Medulla oblongata (tissue), 1 donor: ENCODE data around the gene LMO2.

Experiments
- DNase-seq: peaks from one replicate; pipeline ENCODE4 v3.0.0-alpha.2; 2015; ENCODE audit errors: extremely low spot score

The LMO2 gene

DNA sequence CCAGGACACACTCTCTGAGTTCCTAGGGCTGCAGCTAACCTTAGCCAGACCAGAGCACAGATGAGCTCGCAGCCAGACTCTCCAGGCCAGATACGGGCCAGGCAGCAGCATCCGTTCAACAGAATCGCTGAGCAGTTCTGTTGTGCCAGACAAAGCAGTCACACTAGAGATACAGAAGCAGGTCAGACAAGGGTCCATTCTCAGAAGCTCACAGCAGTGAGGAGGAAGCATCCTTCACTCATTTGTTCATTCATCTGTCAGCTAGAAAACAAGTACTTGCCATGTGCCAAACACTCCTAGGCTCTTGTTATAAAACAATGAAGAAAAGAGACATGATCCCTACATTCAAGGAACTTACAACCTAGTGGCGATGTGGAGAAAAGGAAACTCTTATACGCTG is 2.6 kb downstream of the LMO2 start:
- no peak for DNase-seq

DNA sequence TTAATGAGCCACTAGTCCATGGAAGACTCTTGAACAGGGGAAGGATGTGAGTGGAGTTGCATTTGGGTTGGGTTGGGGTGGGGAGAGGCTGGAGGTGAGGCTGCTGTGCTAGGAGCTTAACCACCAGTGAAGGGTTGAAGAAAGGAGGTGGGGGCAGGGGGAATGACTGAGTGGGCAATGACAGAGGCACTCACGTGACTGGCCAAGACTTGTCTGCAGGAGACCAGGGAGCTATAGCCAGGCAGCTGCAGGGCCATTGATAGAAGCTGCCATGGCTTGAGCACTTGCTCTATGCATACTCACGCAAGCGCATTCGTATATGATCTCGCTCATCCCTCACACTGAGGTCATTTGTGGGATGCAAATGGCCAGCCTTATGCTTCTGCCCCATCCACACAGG is 4.0 kb downstream of the LMO2 start:
- DNase-seq = no peak

DNA sequence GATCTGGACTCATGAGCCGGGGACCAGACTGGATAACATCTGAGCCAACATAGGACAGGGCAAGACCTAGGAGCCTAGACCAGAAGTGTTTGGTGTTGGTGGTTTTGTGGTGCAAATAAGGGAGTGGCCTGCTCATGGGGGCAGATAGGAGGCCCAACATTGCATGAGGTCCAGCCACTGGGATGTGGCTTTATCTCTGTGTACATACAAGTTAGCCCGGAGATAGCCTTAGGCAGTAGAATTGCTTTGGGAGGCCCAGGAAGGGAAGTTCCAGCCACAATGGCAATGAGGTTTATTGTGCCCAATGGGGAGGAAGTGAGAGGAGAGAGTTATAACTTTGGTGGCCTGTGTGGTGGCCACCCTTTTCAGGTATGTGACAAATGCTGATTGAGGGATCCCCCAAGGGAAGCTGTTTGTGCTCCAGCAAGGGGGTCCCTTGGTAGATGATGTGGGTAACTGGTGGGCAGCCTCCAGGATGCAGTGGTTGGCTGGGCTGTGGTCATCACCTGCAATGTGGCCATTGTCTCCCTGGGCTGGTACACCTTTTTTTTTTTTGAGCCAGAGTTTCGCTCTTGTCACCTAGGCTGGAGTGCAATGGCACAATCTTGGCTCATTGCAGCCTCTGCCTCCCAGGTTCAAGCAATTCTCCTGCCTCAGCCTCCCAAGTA is 6.4 kb downstream of the LMO2 start:
- no peak for DNase-seq

DNA sequence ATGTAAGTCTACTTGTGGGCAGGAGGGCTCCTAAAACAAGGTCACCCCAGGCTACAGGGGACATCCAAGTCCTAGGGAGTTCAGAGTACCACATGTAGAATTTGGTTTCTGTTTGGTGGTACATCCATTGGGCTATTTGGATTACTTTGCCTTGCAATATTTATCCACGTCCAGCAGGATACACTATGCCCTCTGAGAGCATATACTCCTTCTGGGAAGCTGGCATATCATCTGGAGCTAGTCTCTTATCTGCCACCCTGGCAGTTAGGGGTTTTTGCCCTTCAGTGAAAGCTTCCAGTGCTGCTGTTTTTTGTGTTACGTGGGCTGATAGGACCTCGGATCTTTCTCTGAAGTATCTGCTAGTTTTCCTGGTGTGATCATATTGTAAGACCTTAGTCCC is 7.3 kb downstream of the LMO2 start:
- no peak for DNase-seq

DNA sequence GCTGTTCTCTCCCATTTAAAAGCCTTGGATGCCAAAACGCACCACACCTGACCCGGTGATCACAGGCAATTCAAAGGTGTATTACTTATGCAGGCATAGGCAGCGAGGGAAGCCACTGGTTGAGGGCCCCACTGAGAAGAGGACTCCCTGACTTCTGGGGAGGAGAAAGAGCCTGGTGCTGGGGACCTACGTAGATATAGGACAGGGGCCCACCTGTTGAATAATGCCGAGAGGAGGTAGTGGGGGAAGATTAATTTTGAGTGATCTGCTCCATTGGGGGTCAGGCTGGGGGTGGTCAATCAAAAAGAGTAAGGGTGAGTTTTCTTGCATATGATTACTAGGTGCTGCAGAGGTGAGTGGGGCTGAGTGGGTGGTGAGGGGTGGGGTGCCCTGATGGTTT is 7.8 kb downstream of the LMO2 start:
- DNase-seq = no peak

DNA sequence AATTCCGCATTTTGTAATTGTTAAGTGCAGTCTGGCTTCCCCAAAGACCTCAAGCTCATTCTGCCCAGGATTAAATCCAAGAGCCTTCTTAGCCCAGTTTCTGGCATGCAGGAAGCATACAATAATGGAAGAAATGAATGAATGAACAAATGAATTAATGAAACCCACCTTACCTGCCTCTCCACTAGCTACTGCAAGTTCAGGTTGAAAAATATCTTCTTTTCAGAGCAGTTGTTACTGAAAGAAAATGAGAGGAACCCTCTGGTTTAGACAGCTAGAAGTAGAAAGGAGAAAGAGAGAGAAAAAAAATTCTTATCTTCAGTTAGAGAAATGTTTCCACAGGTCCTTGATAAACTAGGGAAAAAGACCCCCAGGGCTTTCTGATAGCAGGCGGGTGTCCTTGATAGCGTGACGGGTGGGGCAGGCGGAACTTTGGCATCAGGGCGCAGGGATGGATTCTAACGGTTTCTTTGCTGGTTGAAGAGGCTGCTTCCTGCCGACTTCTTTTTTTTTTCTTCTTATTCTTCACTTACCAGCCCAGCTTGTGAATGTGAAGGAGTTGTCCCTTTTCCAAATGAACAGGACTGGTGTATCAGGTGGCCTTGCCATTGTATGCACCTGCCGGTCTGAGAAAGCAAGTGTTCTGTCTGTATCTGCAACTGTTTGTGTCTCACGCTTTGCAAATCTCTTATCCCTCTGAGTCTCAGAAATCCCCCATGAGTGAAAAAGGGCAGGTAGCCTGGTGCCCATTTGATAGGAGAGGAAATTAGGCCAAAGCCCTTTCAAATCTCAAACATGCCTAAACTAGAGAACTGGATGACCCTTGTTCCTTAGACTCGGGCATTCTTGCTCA is 10.0 kb downstream of the LMO2 start:
- no peak for DNase-seq

DNA sequence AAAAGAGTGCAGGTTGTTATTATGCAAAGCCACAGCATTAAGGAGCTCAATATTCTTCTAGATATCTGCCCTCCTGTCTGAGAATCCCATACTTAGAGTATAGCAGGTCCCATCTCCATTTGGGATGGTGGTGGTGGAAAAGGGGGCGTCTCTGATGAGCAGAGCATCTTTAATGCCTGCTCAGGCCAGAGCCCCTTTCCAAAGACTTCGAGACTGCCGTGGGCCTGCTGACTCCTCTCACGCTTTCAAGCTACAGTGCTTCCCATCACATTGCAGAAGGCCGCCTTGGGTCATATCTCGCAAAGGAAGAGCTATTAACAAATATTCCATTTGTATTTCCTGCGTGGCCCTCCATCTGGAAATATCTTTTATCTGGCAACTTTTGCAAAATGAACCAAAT is 10.9 kb downstream of the LMO2 start:
- DNase-seq = no peak

DNA sequence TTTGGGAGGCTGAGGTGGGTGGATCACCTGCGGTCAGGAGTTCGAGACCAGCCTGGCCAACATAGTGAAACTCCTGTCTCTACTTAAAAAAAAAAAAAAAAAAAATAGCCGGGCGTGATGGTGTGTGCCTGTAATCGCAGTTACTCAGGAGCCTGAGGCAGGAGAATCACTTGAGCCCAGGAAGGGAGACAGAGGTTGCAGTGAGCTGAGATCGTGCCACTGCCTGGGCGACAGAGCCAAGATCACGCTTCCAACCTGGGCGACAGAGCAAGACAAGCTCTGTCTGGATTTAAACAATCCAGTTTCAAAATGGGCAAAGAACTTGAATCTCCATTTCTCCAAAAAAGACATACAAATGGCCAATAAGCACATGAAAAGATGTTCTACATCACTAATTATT is 12.5 kb downstream of the LMO2 start:
- no peak for DNase-seq

DNA sequence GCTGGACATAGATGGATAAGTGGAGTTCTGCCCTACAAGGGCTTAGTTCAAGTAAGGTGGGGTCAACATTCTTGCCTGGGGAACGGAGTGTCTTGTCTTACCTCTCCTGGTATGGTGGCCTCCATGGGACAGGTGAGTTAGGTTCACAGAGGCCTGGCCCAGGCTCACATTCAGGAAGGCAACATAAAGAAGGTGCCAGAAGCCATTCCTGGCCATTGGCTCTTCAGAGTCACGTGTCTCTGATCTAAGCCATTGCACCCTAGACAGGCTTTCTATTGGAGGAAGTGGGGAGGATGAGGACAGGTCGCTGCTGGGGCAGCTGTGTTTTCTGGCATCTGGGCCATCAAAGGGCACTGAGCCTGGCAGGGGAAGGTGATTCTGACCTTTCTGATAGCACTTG is 14.8 kb downstream of the LMO2 start:
- DNase-seq = no peak

DNA sequence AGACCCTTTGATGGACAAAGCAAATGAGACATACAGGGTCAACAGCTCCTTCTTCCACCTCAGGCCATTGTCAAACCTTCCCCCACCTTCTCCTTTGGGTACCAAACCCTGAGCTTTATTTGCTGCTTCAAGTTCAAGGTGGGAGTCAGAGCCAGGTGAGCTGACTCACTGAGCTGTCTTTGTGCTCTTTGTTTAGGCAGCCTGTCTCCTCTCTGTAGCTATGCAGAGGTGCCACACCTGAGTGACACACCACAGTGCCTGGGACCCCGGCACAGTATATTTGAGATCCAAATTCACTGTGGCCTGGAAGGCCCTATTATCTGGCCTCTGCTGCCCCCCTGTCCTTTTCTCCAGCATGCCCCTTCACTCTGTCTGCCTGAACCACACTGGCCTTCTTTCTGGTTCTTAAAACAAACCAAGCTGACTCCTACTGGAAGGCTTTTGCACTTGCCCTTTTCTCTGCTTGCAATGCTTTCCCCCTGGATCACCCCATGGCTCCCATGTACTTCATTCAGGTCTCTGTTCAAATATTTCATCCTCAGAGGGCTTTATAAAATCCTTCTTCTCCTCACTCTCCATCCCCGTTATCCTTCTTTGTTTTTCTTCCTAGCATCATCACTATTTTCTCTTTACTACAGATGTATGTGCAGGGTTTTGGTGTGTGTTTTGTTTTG is 16.1 kb downstream of the LMO2 start:
- DNase-seq = no peak

DNA sequence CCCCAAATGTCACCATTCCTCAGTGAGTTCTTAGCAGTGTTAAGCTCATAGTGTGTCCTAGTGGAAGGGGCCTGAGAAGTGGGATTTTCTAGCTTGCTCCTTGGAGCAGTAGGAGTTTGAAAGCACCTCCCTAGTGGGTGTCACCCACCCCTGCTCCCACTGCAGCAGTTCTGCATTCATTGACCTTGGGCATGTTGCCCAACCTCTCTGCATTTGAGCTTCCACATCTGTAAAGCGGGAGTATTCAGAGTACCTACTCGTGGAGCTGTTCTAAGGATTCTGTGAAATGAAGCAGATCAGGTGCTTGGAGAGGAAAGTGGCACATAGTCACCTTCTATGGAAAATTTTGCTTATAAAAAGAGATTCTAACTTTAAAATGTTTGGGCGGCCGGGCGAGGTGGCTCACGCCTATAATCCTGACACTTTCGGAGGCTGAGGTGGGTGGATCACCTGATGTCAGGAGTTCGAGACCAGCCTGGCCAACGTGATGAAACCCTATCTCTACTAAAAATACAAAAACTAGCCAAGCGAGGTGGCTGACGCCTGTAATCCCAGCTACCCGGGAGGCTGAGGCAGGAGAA is 16.9 kb downstream of the LMO2 start:
- DNase-seq = no peak

DNA sequence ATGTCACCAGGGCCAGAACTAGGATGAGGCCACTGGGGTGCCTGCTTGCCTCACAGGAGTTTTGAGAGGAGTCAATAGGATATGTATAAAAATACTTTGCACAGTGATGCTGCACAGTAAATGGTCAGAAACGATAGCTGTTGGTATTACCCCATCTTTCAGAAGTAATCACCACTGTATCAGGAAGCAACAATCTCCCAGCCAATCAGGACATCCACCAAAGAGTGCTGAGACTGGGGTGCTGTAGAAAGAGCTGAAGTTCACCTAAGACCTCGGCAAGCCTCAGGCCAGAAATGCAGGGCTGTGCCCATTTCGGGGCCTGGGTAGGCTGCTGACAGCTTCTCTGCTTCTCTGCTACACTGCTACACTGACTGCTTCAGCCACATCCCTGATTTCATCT is 17.4 kb downstream of the LMO2 start:
- DNase-seq = no peak

DNA sequence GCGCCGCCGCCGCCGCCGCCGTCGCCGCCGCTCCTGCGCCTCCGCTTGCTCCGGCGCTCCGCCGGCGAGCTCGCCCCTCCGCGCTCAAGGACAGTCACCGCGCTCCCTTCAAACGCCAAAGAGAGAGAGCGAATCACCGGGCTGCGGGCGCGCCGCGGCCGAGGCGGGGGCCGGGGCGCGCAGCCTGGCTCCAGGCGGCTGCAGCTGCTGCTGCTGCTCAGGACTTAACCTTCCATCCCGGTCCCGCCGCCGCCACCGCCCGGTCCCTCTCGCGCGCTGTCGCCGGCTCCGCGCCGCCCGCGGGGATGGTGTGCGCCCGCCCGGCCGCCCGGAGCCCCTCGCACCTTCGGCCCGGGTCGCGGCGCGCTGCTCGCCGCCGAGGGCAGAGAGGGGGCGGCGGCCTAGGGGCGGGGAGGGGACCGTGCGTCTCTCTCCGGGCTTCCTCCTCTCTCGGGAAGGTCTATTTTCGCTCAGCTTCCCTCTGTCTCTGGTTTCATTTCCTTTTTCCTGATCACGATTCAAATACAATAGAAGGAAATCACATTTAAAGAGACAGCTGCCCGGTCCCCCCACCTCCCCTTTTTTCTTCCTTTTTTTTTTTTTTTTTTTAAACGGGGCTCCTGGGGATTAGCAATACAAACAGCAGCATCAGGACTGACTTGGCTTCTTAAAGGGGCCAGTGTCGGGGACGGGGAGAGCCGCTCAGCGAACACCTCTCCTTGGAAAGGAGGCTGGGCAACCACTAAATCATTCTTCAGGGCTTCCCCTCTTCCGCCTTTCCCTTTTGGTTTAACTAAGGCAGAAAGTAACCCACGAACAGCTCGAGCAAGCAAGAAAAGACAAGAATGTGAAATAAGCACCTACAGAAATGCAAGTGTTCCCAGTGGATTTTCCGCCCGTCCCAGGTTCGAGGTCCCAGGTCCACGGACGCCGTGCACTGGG is 22.1 kb downstream of the LMO2 start:
- DNase-seq = peak; percentile 81

DNA sequence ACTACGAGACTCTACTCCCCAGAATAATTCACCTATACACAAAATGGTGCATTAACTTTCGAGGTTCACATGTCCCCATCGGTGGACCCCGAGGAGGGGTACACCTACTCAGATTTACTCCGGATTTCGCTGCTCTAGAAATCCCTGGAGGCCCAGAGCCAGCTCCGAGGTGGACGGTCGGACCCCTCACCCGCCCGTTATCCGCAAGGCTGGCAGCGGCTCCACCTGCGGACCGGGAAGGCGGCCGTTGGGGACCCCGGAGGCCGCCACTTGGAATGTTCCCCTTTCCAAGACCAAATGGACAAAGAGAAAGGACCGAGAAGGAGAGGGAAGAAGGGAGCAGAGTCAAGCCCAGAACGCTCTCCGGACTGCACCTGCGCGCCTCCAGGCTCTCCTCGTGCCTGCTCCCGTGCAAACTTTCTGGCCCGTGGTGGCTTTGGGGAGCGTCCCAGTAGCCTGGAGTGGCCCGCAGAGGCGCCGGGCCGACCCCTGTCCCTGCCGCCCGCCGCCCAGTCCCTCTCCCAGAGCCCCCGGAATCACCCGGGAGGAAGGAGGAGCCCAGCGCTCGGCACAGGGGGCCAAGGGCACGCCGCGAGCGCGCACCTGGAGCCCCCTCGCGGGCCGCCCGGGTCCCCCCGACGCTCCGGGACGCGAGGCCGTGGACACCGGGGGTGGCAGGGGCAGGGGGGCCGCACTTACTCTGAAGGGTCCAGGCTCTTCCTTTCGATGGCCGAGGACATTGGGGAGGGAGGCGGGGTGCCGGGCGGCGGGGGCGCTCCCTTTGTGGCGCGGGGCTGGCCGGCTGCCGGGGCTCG is 23.0 kb downstream of the LMO2 start:
- DNase-seq = no peak

DNA sequence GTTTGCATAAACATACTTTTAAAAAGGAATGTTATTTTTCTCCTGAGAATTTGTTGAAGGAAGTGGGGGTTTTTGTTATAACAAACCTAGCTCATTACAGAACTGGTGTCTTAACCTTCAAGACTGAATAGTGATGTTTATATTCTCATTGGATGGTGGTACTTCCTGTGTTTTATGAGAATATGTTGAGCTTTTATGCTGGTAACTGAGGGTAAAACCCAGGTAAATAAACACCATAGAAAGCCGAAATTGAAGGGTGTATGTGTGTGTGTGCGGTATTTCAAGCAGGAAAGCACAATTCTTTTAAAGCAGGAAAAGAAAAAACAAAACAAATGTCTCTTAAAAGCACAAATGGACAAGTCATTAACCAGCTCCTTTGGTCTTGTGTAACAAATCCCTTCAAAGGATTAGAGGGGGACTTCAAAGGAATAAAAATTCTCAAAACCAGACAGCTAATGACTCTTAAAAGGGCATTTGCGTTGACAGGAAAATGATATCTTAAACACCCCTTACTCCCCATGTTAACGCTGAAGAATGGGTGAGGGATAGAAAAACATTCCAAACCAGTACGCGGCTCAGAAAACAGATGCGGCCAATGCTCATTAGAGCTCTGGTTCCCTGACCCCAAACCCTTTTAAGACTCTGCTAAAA is 23.8 kb downstream of the LMO2 start:
- DNase-seq = no peak

DNA sequence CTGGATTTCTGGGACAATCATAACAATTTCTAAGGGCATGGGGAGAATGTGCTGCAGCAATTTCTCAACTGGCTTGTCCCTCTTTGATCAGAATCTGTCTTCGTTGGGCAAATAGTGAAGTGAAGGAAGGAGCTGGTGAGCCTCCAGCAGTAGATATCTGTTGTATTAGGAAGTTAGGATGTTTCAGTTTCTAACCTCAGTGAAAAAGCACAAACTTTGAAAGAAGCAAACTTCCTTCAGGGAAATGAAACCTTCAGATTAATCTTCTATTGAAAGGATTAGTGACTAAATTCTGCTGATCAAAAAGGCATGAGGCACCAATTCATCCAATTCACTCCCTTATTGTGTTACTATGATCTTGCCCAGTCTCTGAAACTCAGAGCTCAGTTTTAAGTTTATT is 24.3 kb downstream of the LMO2 start:
- peak; percentile 58 for DNase-seq

DNA sequence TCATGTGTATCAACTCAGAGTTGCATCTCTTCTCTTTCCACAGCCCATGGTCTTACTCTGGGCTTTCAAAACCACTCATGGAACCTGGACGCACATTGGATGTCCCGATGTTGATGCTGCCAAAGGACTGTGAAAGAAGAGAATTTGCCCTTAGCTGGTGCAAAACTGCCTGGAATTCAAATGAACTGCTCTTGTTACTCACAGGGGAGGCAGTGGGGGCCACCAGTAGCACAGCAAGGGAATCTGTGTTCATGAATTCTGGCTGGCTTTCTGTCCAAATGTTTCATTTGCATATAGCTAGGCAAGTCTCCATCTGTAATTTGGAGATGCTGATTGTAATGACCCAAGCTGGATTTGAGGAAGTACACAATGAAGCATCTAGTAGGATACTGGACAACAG is 24.9 kb downstream of the LMO2 start:
- no peak for DNase-seq

DNA sequence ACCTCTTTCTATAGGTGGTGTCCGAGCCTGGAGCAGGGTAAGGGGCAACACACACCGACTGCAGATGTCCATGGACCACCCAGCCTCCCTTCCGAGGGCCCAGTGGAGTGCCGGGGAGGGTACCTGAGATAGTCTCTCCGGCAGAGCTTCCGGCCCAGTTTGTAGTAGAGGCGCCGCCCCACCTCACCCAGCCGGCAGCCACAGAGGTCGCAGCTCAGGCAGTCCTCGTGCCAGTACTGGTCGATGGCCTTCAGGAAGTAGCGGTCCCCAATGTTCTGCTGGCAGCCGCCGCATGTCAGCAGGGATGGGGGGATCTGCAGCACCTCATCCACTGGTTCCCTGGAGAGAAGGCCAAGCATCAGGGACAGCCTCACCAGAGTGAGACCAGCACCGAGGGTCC is 27.4 kb downstream of the LMO2 start:
- DNase-seq = no peak

DNA sequence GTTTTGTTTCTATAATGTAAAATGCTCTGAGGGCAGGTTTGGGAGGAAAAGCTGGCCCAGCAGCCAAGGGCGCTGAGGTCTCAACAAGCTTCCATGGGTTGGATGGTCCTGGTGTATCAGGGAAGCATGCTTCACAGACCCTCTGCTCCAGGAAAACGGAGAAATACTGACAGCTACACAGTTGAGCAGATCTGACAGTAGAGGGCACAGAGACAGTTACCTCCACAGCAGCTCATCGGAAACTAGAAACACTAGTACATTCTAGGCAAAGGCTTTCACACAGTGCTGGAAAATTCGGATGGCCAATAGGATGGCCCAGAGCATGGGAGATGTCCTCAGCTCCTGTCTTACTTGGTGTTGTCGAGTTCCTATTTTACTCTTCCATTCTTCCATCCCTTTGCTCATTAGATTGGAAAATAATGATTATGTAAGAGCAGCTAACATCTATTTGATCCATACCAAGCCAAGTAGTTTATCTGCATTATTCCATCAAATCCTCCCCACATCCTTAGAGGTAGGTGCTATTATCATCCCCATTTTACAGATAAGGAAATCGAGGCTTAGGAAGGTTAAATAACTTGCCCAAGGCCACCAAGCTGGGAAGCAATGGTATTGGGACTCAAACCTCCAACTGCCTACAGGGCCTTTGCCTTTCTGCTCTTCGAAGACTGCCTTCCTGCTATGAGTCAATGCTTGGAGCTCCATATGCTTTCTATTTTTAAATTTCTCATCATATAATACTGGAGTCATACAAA is 28.3 kb downstream of the LMO2 start:
- DNase-seq = no peak
